ENCODE measurements around the gene TBCA. TPM values are rescaled to one million over a fixed set of nuclear protein-coding genes. Genes with fewer than 3 reads are reported as not detected.

Gene TBCA
- total RNA-seq, 1 experiment from 2014 or later, result 317 TPM

- Histone ChIP-seq H3K36me3 (ENCODE audit: control insufficient read depth in 1 of 2, insufficient read depth in 2 of 2, low read length in 2 of 2) (no peaks in the 10 kb centered on the region), H3K27ac (ENCODE audit: low read depth, low read length) (no peak overlapping the region), H3K9me3 (ENCODE audit: control insufficient read depth in 1 of 2, insufficient read depth in 1 of 2, low read depth in 1 of 2, low read length in 2 of 2) (no peaks in the 10 kb centered on the region), H3K4me2 (ENCODE audit: low read length) (no peak overlapping the region), H3K4me3 (replicated peaks in 1 of 2; ENCODE audit: low read depth in 1 of 2, low read length in 2 of 2) (no peak overlapping the region), H3K9me2 (ENCODE audit: insufficient read depth) (no peaks in the 10 kb centered on the region), H4K20me1 (ENCODE audit: insufficient read depth) (no peaks in the 10 kb centered on the region), H3K79me2 (ENCODE audit: insufficient read depth, low read length) (no peaks in the 10 kb centered on the region), H2AFZ (ENCODE audit: low read depth, low read length, poor library complexity, severe bottlenecking) (no peak overlapping the region), H3K9ac (ENCODE audit: low read length) (no peak overlapping the region), H3K4me1 (ENCODE audit: control insufficient read depth in 1 of 2, insufficient read depth in 2 of 2, low read length in 2 of 2) (no peaks in the 10 kb centered on the region), H3K27me3 (ENCODE audit: insufficient read depth, low read length) (no peaks in the 10 kb centered on the region)
- ChIA-PET POLR2A (no interaction called here), RAD21 (ENCODE audit: low non-redundant PET in 1 of 2, low total read pairs in 2 of 2, uncharacterized antibody in 2 of 2, unreplicated experiment in 2 of 2) (no interaction called here), CTCF (no interaction called here)
- intact Hi-C loops (cut with micrococcal nuclease), result no loop called here
- ATAC-seq, result no peak
- TF ChIP-seq YY1 (IDR thresholded peaks at IDR 0.05; ENCODE audit: extremely low read depth, insufficient replicate concordance, low read depth, low read length), result no peak
- TF ChIP-seq POLR2AphosphoS5 (IDR thresholded peaks at IDR 0.05; ENCODE audit: low read depth, low read length), result no peak
- no peak for TF ChIP-seq SIN3A (IDR thresholded peaks at IDR 0.05; ENCODE audit: low read depth)
- DNase-seq (ENCODE audit: low read depth, low spot score), result no peak
- no TSS peak for BruUV-seq (replicated peaks)
These were observed 106.5 kb downstream of the TBCA start for GRCh38 chr5:77669677-77670076.

GRCh38 chr5:77663090-77663863 is 112.9 kb downstream of the TBCA start:
- TF ChIP-seq ZNF274 (IDR thresholded peaks at IDR 0.05; ENCODE audit: low read depth, low read length) (no peak), ZBTB33 (IDR thresholded peaks at IDR 0.05; ENCODE audit: extremely low read depth, insufficient replicate concordance, low read length) (no peak), FOSL1 (IDR thresholded peaks at IDR 0.05; ENCODE audit: low read depth) (no peak), EZH2phosphoT487 (IDR thresholded peaks at IDR 0.05; ENCODE audit: borderline replicate concordance) (no peak), ATF3 (IDR thresholded peaks at IDR 0.05) (no peak)
- Histone ChIP-seq H3K4me3 (replicated peaks in 1 of 2; ENCODE audit: low read depth in 1 of 2, low read length in 2 of 2) (no peak overlapping the region), H3K36me3 (ENCODE audit: control insufficient read depth in 1 of 2, insufficient read depth in 2 of 2, low read length in 2 of 2) (no peaks in the 10 kb centered on the region), H3K9ac (ENCODE audit: low read length) (no peak overlapping the region), H3K79me2 (ENCODE audit: insufficient read depth, low read length) (no peaks in the 10 kb centered on the region), H3K27me3 (ENCODE audit: insufficient read depth, low read length) (no peaks in the 10 kb centered on the region), H3K4me2 (ENCODE audit: low read length) (no peak overlapping the region), H3K4me1 (ENCODE audit: control insufficient read depth in 1 of 2, insufficient read depth in 2 of 2, low read length in 2 of 2) (no peaks in the 10 kb centered on the region), H2AFZ (ENCODE audit: low read depth, low read length, poor library complexity, severe bottlenecking) (no peak overlapping the region), H4K20me1 (ENCODE audit: insufficient read depth) (no peaks in the 10 kb centered on the region), H3K27ac (ENCODE audit: low read depth, low read length) (no peak overlapping the region), H3K9me3 (ENCODE audit: control insufficient read depth in 1 of 2, insufficient read depth in 1 of 2, low read depth in 1 of 2, low read length in 2 of 2) (no peaks in the 10 kb centered on the region), H3K9me2 (ENCODE audit: insufficient read depth) (no peaks in the 10 kb centered on the region)
- DNase-seq (ENCODE audit: low read depth, low spot score) (no peak), ATAC-seq (no peak)
- intact Hi-C loops (cut with micrococcal nuclease), result no loop called here
- ChIA-PET POLR2A (no interaction called here), CTCF (interaction anchor here (1.4 kb wide), 1 partner anchor 17 kb away, joined by 5 read pairs; no protein-coding TSS in a partner anchor), RAD21 (ENCODE audit: low non-redundant PET in 1 of 2, low total read pairs in 2 of 2, uncharacterized antibody in 2 of 2, unreplicated experiment in 2 of 2) (no interaction called here)
- no TSS peak for BruUV-seq (replicated peaks)

All from HCT116 (cell line).